ENCODE results near the gene ZNF846.
"Not testable (repeated sequence)": the region's sequence is repeated elsewhere in the genome, so short reads cannot be mapped to it uniquely, and the experiment has no call there.

ZNF846 gene

GRCh38 chr19:9757544-9758501, 10.7 kb downstream of the ZNF846 start:
- H3K4me3 ChIP-seq (ENCODE audit: low read depth, low read length), result no peak overlapping the region
- TF ChIP-seq, protein P1, sequence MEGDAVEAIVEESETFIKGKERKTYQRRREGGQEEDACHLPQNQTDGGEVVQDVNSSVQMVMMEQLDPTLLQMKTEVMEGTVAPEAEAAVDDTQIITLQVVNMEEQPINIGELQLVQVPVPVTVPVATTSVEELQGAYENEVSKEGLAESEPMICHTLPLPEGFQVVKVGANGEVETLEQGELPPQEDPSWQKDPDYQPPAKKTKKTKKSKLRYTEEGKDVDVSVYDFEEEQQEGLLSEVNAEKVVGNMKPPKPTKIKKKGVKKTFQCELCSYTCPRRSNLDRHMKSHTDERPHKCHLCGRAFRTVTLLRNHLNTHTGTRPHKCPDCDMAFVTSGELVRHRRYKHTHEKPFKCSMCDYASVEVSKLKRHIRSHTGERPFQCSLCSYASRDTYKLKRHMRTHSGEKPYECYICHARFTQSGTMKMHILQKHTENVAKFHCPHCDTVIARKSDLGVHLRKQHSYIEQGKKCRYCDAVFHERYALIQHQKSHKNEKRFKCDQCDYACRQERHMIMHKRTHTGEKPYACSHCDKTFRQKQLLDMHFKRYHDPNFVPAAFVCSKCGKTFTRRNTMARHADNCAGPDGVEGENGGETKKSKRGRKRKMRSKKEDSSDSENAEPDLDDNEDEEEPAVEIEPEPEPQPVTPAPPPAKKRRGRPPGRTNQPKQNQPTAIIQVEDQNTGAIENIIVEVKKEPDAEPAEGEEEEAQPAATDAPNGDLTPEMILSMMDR (IDR thresholded peaks at IDR 0.05; ENCODE audit: low read depth, low read length, missing control alignments), result no peak
- DNase-seq (ENCODE audit: low read depth), result no peak

- TF ChIP-seq, protein P1 (IDR thresholded peaks at IDR 0.05; ENCODE audit: low read depth, low read length, missing control alignments), result no peak
- no peak for DNase-seq (ENCODE audit: low read depth)
- H3K4me3 ChIP-seq (ENCODE audit: low read depth, low read length), result no peak overlapping the region
Measured at GRCh38 chr19:9752701-9753443, 15.7 kb downstream of the ZNF846 start.

GRCh38 chr19:9751446-9751845, 17.1 kb downstream of the ZNF846 start:
- H3K4me3 ChIP-seq (ENCODE audit: low read depth, low read length), result no peak overlapping the region
- TF ChIP-seq, protein P1 (IDR thresholded peaks at IDR 0.05; ENCODE audit: low read depth, low read length, missing control alignments), result no peak
- DNase-seq (ENCODE audit: low read depth), result no peak

- TF ChIP-seq, protein P1 (IDR thresholded peaks at IDR 0.05; ENCODE audit: low read depth, low read length, missing control alignments), result no peak
- no peak for DNase-seq (ENCODE audit: low read depth)
- H3K4me3 ChIP-seq (ENCODE audit: low read depth, low read length), result no peak overlapping the region
Measured at GRCh38 chr19:9741476-9742171, 26.9 kb downstream of the ZNF846 start.

DNA sequence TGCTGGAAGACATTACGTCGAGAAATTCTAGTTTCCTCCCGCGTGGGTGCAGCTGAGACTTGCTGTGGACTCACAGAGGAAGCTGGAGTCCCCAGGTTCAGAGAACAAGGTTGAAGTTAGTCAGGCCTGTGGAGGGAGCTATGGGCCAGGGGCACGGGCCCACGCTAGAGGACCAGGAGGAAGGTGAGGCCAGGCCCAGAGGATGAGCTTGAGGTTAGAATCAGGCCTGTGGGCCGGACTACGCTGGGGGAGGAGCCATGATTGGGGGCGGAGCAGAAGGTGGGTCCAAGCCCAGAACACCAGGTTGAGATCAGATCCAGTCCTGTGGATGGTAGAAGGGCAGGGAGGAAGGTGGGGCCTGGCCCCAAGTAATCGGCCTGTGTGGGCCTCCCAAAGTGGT, 32.6 kb downstream of the ZNF846 start:
- DNase-seq (ENCODE audit: low read depth), result no peak
- no peak overlapping the region for H3K4me3 ChIP-seq (ENCODE audit: low read depth, low read length)

DNA sequence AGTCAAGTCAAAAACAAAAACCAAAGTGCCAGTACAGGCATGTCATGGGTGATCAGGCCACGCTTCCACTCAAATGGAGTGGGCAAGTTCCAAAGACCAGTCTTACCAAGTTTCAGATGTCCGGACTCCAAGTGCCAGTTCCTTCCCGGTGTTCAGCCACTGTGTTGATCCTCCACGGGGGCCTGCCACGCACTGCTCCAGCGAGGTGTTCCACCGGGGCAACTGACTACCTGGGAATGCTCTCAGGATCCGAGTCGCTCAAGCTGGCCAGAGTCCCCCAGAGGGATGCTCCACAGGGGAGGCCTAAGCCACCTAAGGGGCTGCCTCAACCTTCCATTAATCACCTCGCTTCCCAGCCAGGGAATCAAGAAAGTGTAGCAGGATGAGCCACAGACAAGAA, 38.5 kb downstream of the ZNF846 start:
- not testable (repeated sequence) for H3K4me3 ChIP-seq (ENCODE audit: low read depth, low read length); DNase-seq (ENCODE audit: low read depth)

More for the DNA sequence above, 32.6 kb downstream of the ZNF846 start:
- TF ChIP-seq, protein P1 (IDR thresholded peaks at IDR 0.05; ENCODE audit: low read depth, low read length, missing control alignments), result no peak

DNA sequence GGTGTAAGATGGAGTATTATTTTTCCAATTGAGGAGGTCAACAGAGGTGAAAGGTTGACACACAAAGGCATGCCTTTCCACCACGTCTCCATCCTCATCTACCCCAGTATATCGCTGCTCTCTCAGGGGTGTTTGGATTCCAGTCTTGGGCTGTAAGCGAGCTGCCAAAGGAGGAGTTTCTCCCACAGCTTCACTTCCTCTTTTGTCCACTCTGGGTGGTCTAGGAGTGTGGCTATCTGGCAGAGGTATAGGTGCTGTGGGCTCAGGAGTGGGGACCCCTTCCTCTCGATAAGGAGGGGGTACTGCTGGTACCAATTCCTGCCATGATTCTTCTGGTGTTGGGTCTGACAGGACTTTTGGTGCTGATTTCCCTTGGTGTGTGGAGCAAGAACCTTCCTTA, 39.4 kb downstream of the ZNF846 start:
- DNase-seq (ENCODE audit: low read depth), result no peak
- H3K4me3 ChIP-seq (ENCODE audit: low read depth, low read length), result no peak overlapping the region

More for the DNA sequence above, 39.4 kb downstream of the ZNF846 start:
- TF ChIP-seq, protein P1 (IDR thresholded peaks at IDR 0.05; ENCODE audit: low read depth, low read length, missing control alignments), result no peak

All from GM12864 (cell line).